GM19455 (cell line): ENCODE data around the gene RAB30.
"Not testable (repeated sequence)": the region's sequence is repeated elsewhere in the genome, so short reads cannot be mapped to it uniquely, and the experiment has no call there.

Experiments used
- ATAC-seq: cut with Tn5 transposase; IDR thresholded peaks from one replicate; pipeline ENCODE4 v1.9.1; 2021; ENCODE audit not compliant: unreplicated experiment

RAB30 gene

GRCh38 chr11:82950502-82950901 is 121.2 kb downstream of the RAB30 start:
- ATAC-seq = not testable (repeated sequence)

GRCh38 chr11:82949352-82949751 is 122.3 kb downstream of the RAB30 start:
- ATAC-seq = no peak

GRCh38 chr11:82945682-82946081 is 126.0 kb downstream of the RAB30 start:
- no peak for ATAC-seq

GRCh38 chr11:82945041-82945440 is 126.7 kb downstream of the RAB30 start:
- ATAC-seq = not testable (repeated sequence)

GRCh38 chr11:82944198-82944597 is 127.5 kb downstream of the RAB30 start:
- ATAC-seq = no peak

GRCh38 chr11:82943430-82943829 is 128.3 kb downstream of the RAB30 start:
- ATAC-seq = not testable (repeated sequence)

- ATAC-seq = no peak
These were observed 129.3 kb downstream of the RAB30 start for GRCh38 chr11:82942376-82942775.

GRCh38 chr11:82939456-82939855 is 132.2 kb downstream of the RAB30 start:
- ATAC-seq = no peak

GRCh38 chr11:82937554-82937953 is 134.1 kb downstream of the RAB30 start:
- ATAC-seq = no peak

- ATAC-seq = no peak
These were observed 135.4 kb downstream of the RAB30 start for GRCh38 chr11:82936261-82936660.

GRCh38 chr11:82932564-82932963 is 139.1 kb downstream of the RAB30 start:
- ATAC-seq = no peak

GRCh38 chr11:82930734-82931133 is 141.0 kb downstream of the RAB30 start:
- no peak for ATAC-seq

- ATAC-seq = peak; percentile 41
These were observed 141.5 kb downstream of the RAB30 start for GRCh38 chr11:82930229-82930628.

- ATAC-seq = no peak
These were observed 142.6 kb downstream of the RAB30 start for GRCh38 chr11:82929121-82929520.

GRCh38 chr11:82927264-82927880 is 144.3 kb downstream of the RAB30 start:
- ATAC-seq = peak; percentile 70

- ATAC-seq = no peak
These were observed 147.0 kb downstream of the RAB30 start for GRCh38 chr11:82924522-82925224.
